Fibroblast of villous mesenchyme (primary cell): ENCODE measurements around the gene C2CD2. TPM values are rescaled to one million over a fixed set of nuclear protein-coding genes. Genes with fewer than 3 reads are reported as not detected.

Experiments
- DNase-seq: peaks from one replicate; pipeline ENCODE4 v3.0.0-alpha.2; 2010; ENCODE audit warnings: low read depth
- H3K4me3 ChIP-seq: 2 replicates; pipeline ENCODE4 v1.5.1; 2011; ENCODE audit warnings: low read depth, mild to moderate bottlenecking, low read length
- total RNA-seq: library from RNA; depleted of rRNA; stranded (reverse); fragments of >200 nt; gene quantifications from 2 replicates; pipeline ENCODE4 v1.2.3, GENCODE V29; 2012
- TF ChIP-seq, protein P1 (sequence below): IDR thresholded peaks from 2 replicates; pipeline ENCODE4 v1.5.1; 2012; ENCODE audit warnings: low read depth, mild to moderate bottlenecking, low read length; ENCODE audit not compliant: insufficient read depth

Gene C2CD2
- total RNA-seq, 1 donor, result 25.0 TPM

GRCh38 chr21:41914965-41915364 lies 38.9 kb downstream of the C2CD2 start:
- TF ChIP-seq, protein P1, sequence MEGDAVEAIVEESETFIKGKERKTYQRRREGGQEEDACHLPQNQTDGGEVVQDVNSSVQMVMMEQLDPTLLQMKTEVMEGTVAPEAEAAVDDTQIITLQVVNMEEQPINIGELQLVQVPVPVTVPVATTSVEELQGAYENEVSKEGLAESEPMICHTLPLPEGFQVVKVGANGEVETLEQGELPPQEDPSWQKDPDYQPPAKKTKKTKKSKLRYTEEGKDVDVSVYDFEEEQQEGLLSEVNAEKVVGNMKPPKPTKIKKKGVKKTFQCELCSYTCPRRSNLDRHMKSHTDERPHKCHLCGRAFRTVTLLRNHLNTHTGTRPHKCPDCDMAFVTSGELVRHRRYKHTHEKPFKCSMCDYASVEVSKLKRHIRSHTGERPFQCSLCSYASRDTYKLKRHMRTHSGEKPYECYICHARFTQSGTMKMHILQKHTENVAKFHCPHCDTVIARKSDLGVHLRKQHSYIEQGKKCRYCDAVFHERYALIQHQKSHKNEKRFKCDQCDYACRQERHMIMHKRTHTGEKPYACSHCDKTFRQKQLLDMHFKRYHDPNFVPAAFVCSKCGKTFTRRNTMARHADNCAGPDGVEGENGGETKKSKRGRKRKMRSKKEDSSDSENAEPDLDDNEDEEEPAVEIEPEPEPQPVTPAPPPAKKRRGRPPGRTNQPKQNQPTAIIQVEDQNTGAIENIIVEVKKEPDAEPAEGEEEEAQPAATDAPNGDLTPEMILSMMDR, result no peak
- no peak overlapping the region for H3K4me3 ChIP-seq
- no peak for DNase-seq

DNA sequence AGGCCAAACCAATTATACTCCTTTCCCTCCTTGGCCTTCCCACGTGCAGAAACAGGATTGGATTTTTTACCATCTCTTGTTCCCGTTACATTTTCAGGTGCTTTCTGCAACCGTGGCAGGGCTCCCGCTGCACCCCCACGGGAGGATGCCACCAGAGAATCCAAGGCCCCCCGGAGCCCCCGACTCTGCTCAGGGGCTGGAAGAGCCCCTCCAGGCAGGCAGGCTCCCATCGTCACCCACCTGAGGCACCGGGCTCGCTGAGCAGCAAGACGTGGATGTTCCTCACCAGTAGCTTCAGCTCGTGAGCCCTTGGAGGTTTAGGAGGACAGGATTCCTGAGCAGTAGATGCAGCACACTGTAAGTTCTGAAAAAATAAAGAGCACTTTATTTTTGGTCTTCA lies 39.5 kb downstream of the C2CD2 start:
- H3K4me3 ChIP-seq, result no peak overlapping the region
- TF ChIP-seq, protein P1, result no peak
- no peak for DNase-seq

DNA sequence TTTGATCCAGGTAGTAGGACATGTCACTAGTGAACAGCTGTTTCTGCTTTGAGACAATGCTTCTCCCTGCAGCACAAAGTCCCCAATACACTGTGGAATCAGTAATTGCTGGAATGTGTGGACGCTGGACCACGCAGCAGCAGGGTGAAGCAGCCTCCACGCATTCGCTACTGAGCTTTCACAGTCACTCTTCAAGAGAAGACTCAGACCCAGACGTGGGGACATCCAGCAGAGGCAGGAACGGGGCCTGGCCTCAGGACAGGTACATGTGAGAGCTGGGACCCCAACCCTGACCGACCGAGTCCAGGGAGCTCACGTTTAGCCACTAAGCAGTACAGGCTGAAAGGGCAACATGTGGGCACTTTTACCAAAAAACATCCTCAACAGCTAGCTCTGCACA lies 40.6 kb downstream of the C2CD2 start:
- TF ChIP-seq, protein P1, result no peak
- no peak for DNase-seq
- H3K4me3 ChIP-seq, result no peak overlapping the region

DNA sequence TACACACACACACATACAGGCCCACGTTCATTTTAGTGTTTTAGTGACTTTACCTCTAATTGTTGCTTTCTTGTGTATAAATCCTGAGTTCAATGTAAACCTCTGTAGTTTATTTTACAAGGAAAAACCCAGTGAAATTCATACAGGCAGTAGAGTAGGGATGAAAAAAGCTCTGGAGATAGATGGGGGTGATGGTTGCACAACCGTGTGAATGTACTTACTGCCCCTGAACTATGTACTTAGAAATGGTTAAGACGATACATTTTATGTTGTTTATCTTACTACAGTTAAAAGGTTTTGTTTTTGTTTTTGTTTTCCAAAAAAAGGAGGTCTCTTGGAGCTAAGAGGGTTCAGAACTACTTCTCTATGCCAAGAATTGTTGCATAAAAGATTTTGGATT lies 45.0 kb downstream of the C2CD2 start:
- TF ChIP-seq, protein P1, result no peak
- H3K4me3 ChIP-seq, result no peak overlapping the region
- DNase-seq, result peak; percentile 55

DNA sequence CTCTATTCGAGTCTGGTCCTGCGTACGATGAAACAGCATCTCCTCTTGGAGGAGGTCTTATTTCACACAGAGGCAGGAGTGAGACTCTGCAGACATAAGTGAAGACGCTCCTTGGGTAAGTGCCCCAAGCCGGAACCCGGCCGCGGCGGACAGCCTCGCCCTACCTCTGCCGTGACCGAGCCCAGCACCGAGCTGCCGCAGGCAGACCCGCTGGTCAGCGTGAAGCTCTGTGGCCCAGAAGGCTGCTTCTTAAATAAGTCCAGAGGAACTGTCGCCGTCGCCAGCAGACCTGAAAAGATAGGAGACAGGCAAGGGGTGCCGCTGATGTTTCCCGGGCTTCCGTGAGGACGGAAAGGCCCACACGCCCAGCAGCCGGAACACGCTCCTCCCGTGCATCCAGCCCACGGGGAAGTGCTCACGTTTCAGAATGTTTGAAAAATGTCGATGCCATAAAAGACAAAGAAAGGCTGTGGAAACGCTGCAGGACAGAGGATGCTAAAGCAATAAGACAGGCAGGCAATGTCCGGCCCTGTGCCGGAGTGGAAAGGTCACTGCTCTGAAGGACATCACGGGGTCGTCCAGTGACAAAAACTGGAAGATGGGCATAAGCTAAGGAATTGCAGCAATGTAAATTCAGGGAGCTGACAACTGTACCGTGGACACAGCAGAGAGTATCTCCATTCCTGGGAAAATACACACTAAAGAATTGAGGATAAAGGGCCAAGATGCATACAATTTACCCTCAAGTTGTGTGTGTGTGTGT lies 46.1 kb downstream of the C2CD2 start:
- DNase-seq, result no peak
- TF ChIP-seq, protein P1, result no peak
- H3K4me3 ChIP-seq, result no peak overlapping the region

DNA sequence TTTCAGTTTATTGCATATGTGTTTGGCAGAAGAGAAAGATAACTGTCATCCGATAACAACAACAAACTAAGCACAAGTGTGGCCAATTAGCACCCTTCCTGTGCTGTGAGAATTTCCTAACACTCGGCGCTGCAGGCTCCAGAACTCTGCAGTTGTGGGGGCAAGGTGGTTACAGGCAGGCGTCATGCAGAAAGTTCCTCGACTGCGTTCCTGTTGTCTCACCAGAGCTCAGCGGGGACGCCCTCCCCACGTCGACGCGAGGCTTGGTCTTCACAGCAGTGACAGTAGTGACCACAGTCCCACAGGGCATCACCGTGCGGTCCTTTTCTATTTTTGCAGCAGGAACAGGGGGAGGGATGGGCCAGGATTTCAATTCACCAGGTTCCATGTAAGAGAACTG lies 47.0 kb downstream of the C2CD2 start:
- DNase-seq, result no peak
- no peak overlapping the region for H3K4me3 ChIP-seq
- TF ChIP-seq, protein P1, result no peak
